ENCODE data around the gene TANGO6.

The TANGO6 gene

DNA sequence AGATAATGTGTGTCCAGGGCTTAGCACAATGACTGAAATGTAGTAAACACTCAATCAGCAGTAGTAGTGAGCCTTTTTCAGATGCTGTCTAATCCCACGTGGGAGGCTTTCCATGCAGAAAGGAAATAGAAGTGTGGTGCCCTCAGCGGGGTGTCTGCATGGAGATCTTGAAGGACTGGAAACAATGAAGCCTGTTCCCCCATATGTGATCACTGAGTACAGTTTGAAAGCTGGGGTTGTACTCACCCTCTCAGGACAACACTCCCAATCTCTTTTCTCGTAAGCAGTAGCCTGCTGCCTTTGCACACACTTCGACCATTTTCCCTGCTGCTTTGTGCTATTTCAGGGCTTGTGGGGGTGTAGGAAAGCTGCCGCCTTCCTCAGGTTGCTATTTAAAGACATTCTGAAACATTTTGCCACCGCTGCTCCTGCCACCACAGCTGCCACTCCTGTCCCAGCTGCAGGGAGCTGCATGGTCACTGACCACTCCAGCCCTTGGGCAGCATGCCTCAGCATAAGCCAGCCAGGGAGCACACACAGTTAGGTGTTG, 221.5 kb downstream of the TANGO6 start:
- Mint-ChIP-seq H3K4me1 (peaks cover 26% of the 10 kb centered on the region), H3K4me3 (no peak overlapping the region), H3K27ac (peak overlapping the region; percentile 21), H3K36me3 (ENCODE audit: low read depth) (no peaks in the 10 kb centered on the region), H3K9me3 (no peaks in the 10 kb centered on the region), H3K27me3 (ENCODE audit: low read depth, poor library complexity) (peaks cover 2% of the 10 kb centered on the region)
- no peak for DNase-seq
- TF ChIP-seq, protein P1, sequence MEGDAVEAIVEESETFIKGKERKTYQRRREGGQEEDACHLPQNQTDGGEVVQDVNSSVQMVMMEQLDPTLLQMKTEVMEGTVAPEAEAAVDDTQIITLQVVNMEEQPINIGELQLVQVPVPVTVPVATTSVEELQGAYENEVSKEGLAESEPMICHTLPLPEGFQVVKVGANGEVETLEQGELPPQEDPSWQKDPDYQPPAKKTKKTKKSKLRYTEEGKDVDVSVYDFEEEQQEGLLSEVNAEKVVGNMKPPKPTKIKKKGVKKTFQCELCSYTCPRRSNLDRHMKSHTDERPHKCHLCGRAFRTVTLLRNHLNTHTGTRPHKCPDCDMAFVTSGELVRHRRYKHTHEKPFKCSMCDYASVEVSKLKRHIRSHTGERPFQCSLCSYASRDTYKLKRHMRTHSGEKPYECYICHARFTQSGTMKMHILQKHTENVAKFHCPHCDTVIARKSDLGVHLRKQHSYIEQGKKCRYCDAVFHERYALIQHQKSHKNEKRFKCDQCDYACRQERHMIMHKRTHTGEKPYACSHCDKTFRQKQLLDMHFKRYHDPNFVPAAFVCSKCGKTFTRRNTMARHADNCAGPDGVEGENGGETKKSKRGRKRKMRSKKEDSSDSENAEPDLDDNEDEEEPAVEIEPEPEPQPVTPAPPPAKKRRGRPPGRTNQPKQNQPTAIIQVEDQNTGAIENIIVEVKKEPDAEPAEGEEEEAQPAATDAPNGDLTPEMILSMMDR (IDR thresholded peaks at IDR 0.05): no peak

DNA sequence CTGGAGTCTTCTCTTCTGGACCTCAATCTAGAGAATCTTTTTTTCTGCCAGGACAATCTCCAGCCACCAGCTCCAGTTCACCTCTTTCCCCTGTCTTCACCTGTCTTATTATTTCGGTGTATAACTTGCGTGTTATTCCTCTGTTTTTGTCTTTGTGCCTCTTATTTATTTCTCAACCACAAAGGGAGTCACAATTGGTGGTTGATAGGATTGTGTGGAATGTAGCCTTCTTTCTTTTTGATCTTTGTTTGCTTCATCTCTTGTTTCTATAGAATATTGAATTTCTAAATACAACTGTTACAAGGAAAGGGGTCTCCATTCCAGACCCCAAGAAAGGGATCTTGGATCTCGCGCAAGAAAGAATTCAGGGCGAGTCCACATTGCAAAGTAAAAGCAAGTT, 226.2 kb downstream of the TANGO6 start:
- no peak overlapping the region for H3K27ac Mint-ChIP-seq
- no peaks in the 10 kb centered on the region for H3K36me3 Mint-ChIP-seq (ENCODE audit: low read depth)
- H3K27me3 Mint-ChIP-seq (ENCODE audit: low read depth, poor library complexity): peaks cover 3% of the 10 kb centered on the region
- H3K4me3 Mint-ChIP-seq: no peak overlapping the region
- no peaks in the 10 kb centered on the region for H3K9me3 Mint-ChIP-seq
- peaks cover 44% of the 10 kb centered on the region for H3K4me1 Mint-ChIP-seq
- no peak for DNase-seq
- TF ChIP-seq, protein P1 (IDR thresholded peaks at IDR 0.05): no peak

DNA sequence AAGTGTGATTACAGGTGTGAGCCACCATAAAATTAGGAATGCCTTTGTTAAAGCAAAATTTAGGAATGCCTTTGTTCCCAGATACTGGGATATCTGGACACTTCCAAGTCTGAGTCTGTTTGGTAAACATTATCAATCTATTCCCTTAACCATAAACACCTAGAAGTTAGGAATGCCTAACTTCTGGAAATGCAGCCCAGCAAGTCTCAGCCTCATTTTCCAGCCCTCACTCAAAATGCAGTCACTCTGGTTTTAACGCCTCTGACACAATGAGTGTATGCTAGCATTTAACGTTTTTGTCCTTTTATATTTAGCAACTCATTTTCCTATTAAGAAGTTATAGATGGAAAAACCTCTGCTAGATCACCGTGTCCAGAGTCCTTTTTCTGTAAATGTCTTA, 227.7 kb downstream of the TANGO6 start:
- TF ChIP-seq, protein P1 (IDR thresholded peaks at IDR 0.05): no peak
- Mint-ChIP-seq H3K4me3 (no peak overlapping the region), H3K36me3 (ENCODE audit: low read depth) (no peaks in the 10 kb centered on the region), H3K4me1 (peaks cover 29% of the 10 kb centered on the region), H3K27me3 (ENCODE audit: low read depth, poor library complexity) (peaks cover 3% of the 10 kb centered on the region), H3K27ac (no peak overlapping the region), H3K9me3 (no peaks in the 10 kb centered on the region)
- DNase-seq: no peak

DNA sequence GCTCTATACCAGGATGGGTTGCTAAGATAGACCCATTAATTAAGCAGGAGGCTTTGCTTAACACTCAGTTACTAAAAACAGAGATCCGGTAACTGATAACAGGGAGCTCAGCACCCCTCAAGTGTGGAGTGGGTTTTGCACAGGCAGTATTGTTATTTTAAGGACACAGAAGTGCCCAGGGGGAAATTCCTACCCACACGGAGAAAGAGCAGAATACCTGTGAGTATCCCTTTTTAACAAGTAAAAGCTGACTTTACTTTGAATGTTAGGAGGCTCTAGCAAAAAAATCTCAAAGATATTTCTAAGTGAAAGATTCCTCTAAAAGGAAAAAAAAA, 229.3 kb downstream of the TANGO6 start:
- TF ChIP-seq, protein P1 (IDR thresholded peaks at IDR 0.05): no peak
- Mint-ChIP-seq H3K9me3 (no peaks in the 10 kb centered on the region), H3K4me1 (peaks cover 32% of the 10 kb centered on the region), H3K4me3 (no peak overlapping the region), H3K27ac (peak overlapping the region; percentile 75), H3K36me3 (ENCODE audit: low read depth) (no peaks in the 10 kb centered on the region), H3K27me3 (ENCODE audit: low read depth, poor library complexity) (peaks cover 3% of the 10 kb centered on the region)
- no peak for DNase-seq

DNA sequence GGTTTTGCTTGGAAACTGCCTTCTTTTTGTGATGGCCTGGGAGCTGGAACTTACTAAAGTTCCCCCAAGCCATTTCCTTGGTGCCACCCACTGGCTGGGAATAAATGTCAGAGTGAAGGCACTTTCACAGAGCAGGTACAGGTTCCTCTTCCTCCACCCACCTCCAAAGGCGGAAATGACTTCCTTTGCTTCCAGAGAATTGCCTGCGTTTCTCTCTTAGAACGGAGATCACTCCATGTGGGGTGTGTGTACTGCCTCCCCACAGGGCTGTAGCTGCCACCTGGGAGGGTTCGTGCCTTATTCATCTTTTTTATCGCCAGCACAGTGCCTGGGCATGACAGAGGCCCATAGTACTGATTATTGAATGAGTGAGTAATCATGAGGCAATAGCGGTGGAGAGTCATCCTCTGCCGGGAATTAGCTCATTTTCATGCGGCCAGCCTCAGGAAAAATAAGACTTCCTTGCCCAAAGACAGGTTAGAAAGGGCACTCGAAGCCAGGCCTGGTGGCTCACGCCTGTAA, 229.9 kb downstream of the TANGO6 start:
- Mint-ChIP-seq H3K36me3 (ENCODE audit: low read depth) (no peaks in the 10 kb centered on the region), H3K4me1 (peaks cover 34% of the 10 kb centered on the region), H3K27me3 (ENCODE audit: low read depth, poor library complexity) (peaks cover 3% of the 10 kb centered on the region), H3K9me3 (no peaks in the 10 kb centered on the region), H3K4me3 (no peak overlapping the region), H3K27ac (no peak overlapping the region)
- TF ChIP-seq, protein P1 (IDR thresholded peaks at IDR 0.05): no peak
- no peak for DNase-seq

DNA sequence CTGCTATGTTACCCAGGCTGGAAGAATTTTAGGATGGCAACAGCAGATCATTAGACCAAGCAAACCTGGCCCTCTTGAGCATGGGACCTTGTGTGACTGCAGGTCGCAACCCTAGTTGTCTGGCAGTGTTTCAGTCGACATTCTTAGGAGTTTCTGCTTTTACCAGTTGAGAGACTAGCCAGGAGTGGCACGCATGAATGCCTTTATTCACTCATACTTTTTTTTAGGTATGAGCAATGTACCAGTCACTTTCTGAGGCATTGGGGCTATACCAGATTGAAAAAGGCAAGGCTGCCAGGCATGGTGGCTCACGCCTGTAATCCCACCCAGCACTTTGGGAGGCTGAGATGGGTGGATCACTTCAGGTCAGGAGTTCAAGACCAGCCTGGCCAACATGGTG, 233.9 kb downstream of the TANGO6 start:
- H3K4me1 Mint-ChIP-seq: peaks cover 23% of the 10 kb centered on the region
- no peaks in the 10 kb centered on the region for H3K9me3 Mint-ChIP-seq

More for the DNA sequence above, 233.9 kb downstream of the TANGO6 start:
- TF ChIP-seq, protein P1 (IDR thresholded peaks at IDR 0.05): no peak
- Mint-ChIP-seq H3K27ac (no peak overlapping the region), H3K27me3 (ENCODE audit: low read depth, poor library complexity) (no peaks in the 10 kb centered on the region), H3K4me3 (no peak overlapping the region), H3K36me3 (ENCODE audit: low read depth) (no peaks in the 10 kb centered on the region)
- no peak for DNase-seq
